Ishikawa (cell line): ENCODE measurements around the gene SPR.

ENCODE experiments used
- CEBPB ChIP-seq: IDR thresholded peaks from 2 replicates; pipeline ENCODE4 v1.6.1; 2012
- CREB1 ChIP-seq: IDR thresholded peaks from 2 replicates; pipeline ENCODE4 v1.6.1; 2012; ENCODE audit warnings: low read depth
- EGR1 ChIP-seq: IDR thresholded peaks from 2 replicates; pipeline ENCODE4 v1.6.1; 2012
- EP300 ChIP-seq: IDR thresholded peaks from 2 replicates; pipeline ENCODE4 v1.6.1; 2012; ENCODE audit warnings: borderline replicate concordance
- FOXM1 ChIP-seq: IDR thresholded peaks from 2 replicates; pipeline ENCODE4 v1.6.1; 2012; ENCODE audit warnings: low read depth, borderline replicate concordance
- MAX ChIP-seq: IDR thresholded peaks from 2 replicates; pipeline ENCODE4 v1.6.1; 2012
- NFIC ChIP-seq: IDR thresholded peaks from 2 replicates; pipeline ENCODE4 v1.6.1; 2012
- RAD21 ChIP-seq: IDR thresholded peaks from 2 replicates; pipeline ENCODE4 v1.6.1; 2012; ENCODE audit warnings: low read depth
- TAF1 ChIP-seq: IDR thresholded peaks from 2 replicates; pipeline ENCODE4 v1.6.1; 2012; ENCODE audit warnings: low read depth, mild to moderate bottlenecking
- TCF12 ChIP-seq: IDR thresholded peaks from 2 replicates; pipeline ENCODE4 v1.6.1; 2012; ENCODE audit warnings: low read depth
- TEAD4 ChIP-seq: IDR thresholded peaks from 2 replicates; pipeline ENCODE4 v1.6.1; 2012
- YY1 ChIP-seq: IDR thresholded peaks from 2 replicates; pipeline ENCODE4 v1.6.1; 2012; ENCODE audit warnings: low read depth
- ZBTB7A ChIP-seq: IDR thresholded peaks from 2 replicates; pipeline ENCODE4 v1.6.1; 2012; ENCODE audit warnings: low read depth
- TF ChIP-seq, protein P1 (sequence below): IDR thresholded peaks from 2 replicates; pipeline ENCODE4 v1.6.1; 2012
- TF ChIP-seq, protein P2 (sequence below): IDR thresholded peaks from 2 replicates; pipeline ENCODE4 v1.6.1; 2012; ENCODE audit warnings: low read depth, mild to moderate bottlenecking

SPR gene

GRCh38 chr2:72934683-72935610 is 47.7 kb downstream of the SPR start:
- no peak for TF ChIP-seq TEAD4
- no peak for TF ChIP-seq YY1
- no peak for TF ChIP-seq TAF1
- peak; percentile 83 for TF ChIP-seq RAD21
- no peak for TF ChIP-seq EGR1
- TF ChIP-seq EP300, result no peak
- no peak for TF ChIP-seq MAX
- no peak for TF ChIP-seq TCF12
- TF ChIP-seq ZBTB7A, result no peak

- TF ChIP-seq YY1 (no peak), MAX (no peak), CEBPB (no peak), RAD21 (no peak), EGR1 (no peak), TCF12 (no peak), FOXM1 (no peak), ZBTB7A (no peak), TAF1 (no peak), CREB1 (no peak), EP300 (no peak), NFIC (no peak)
- TF ChIP-seq, protein P1, sequence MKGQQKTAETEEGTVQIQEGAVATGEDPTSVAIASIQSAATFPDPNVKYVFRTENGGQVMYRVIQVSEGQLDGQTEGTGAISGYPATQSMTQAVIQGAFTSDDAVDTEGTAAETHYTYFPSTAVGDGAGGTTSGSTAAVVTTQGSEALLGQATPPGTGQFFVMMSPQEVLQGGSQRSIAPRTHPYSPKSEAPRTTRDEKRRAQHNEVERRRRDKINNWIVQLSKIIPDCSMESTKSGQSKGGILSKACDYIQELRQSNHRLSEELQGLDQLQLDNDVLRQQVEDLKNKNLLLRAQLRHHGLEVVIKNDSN, result no peak
Measured at GRCh38 chr2:72935611-72935957, 48.4 kb downstream of the SPR start.

GRCh38 chr2:72936660-72937355 is 49.6 kb downstream of the SPR start:
- no peak for TF ChIP-seq CEBPB
- TF ChIP-seq NFIC, result no peak
- no peak for TF ChIP-seq TCF12
- TF ChIP-seq YY1, result no peak
- TF ChIP-seq MAX, result no peak
- no peak for TF ChIP-seq TAF1
- no peak for TF ChIP-seq EP300
- TF ChIP-seq RAD21, result no peak
- no peak for TF ChIP-seq EGR1
- no peak for TF ChIP-seq FOXM1
- TF ChIP-seq ZBTB7A, result no peak
- TF ChIP-seq, protein P1, result no peak
- no peak for TF ChIP-seq CREB1

DNA sequence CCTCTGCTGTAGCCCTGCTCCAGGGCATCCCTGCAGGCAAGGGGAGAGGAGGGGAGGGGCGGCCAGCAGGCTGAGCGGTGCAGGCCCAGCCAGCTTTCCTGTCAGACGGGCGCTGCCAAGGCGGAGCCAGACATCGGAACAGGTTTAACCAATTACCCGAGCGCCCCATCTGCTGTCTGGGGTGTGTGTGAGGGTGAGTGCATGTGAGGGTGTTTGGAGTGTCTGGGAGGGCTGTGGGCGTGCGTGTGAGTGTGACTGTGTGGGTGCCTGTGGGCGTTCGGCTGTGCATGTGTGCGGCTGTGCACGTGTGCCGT is 50.1 kb downstream of the SPR start:
- TF ChIP-seq CEBPB, result no peak
- no peak for TF ChIP-seq TCF12
- no peak for TF ChIP-seq TAF1
- no peak for TF ChIP-seq TEAD4
- no peak for TF ChIP-seq NFIC
- no peak for TF ChIP-seq RAD21
- TF ChIP-seq, protein P2, sequence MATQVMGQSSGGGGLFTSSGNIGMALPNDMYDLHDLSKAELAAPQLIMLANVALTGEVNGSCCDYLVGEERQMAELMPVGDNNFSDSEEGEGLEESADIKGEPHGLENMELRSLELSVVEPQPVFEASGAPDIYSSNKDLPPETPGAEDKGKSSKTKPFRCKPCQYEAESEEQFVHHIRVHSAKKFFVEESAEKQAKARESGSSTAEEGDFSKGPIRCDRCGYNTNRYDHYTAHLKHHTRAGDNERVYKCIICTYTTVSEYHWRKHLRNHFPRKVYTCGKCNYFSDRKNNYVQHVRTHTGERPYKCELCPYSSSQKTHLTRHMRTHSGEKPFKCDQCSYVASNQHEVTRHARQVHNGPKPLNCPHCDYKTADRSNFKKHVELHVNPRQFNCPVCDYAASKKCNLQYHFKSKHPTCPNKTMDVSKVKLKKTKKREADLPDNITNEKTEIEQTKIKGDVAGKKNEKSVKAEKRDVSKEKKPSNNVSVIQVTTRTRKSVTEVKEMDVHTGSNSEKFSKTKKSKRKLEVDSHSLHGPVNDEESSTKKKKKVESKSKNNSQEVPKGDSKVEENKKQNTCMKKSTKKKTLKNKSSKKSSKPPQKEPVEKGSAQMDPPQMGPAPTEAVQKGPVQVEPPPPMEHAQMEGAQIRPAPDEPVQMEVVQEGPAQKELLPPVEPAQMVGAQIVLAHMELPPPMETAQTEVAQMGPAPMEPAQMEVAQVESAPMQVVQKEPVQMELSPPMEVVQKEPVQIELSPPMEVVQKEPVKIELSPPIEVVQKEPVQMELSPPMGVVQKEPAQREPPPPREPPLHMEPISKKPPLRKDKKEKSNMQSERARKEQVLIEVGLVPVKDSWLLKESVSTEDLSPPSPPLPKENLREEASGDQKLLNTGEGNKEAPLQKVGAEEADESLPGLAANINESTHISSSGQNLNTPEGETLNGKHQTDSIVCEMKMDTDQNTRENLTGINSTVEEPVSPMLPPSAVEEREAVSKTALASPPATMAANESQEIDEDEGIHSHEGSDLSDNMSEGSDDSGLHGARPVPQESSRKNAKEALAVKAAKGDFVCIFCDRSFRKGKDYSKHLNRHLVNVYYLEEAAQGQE, result no peak
- TF ChIP-seq EGR1, result no peak
- TF ChIP-seq MAX, result no peak
- TF ChIP-seq EP300, result no peak
- no peak for TF ChIP-seq FOXM1
- no peak for TF ChIP-seq ZBTB7A
- no peak for TF ChIP-seq YY1
- no peak for TF ChIP-seq CREB1
- TF ChIP-seq, protein P1, result no peak

DNA sequence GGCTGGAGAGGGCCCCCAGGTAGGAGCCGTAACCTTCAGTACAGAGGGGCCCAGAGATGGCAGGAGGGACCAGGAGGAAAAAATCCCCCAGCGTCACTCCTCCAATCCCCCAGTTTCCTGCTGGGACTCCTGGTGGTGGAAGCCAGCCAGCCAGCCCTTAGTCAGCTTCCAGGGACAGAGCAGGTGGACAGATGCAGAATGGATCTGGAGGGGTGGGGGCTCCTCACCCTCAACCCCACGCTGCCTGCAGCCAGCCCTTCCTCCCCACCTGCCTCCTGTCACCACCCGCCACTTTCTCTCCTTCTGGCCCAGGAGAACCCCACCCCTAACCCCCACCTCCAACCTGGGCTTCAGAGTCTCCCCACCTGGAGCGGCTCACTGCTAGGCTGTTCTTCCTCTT is 51.2 kb downstream of the SPR start:
- TF ChIP-seq MAX (no peak), TEAD4 (no peak), EP300 (no peak), EGR1 (no peak), CEBPB (no peak), TCF12 (no peak), CREB1 (no peak), YY1 (no peak), TAF1 (no peak), NFIC (no peak), RAD21 (no peak), ZBTB7A (no peak), FOXM1 (no peak)
- TF ChIP-seq, protein P2, result no peak
- TF ChIP-seq, protein P1, result no peak
